Measurements from ENCODE around the gene SLC35F3.

Gene SLC35F3

GRCh38 chr1:234250747-234251146 lies 346.3 kb downstream of the SLC35F3 start:
- no peak for TF ChIP-seq FOXP2 (optimal IDR thresholded peaks at IDR 0.05; ENCODE audit: borderline replicate concordance, extremely low read depth, extremely low read length, insufficient read depth)
- no peak for TF ChIP-seq SIN3A (IDR thresholded peaks at IDR 0.05; ENCODE audit: borderline replicate concordance, insufficient read depth, low read length)
- no peak for TF ChIP-seq POLR2AphosphoS5 (IDR thresholded peaks at IDR 0.05; ENCODE audit: low read depth, low read length)

DNA sequence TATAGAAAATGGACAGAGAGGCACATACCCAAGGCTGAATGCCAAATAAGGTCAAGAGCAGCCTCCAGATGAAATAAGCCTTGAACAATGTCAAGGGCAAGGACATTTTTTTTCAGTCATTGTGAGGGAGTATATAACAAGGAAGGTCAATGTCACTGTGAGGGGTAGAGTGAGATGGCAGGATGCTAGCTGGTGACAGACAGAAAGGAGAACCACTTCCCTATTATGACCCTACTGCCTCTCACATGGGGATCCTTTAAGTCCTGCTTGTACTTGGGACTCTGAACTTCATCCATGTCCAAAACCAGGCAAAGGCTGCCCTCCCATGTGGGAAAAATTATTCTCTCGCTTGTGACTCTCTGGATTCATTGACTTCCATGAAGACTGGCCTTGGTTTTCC lies 349.3 kb downstream of the SLC35F3 start:
- TF ChIP-seq FOXP2 (optimal IDR thresholded peaks at IDR 0.05; ENCODE audit: borderline replicate concordance, extremely low read depth, extremely low read length, insufficient read depth), result no peak
- no peak for TF ChIP-seq POLR2AphosphoS5 (IDR thresholded peaks at IDR 0.05; ENCODE audit: low read depth, low read length)
- no peak for TF ChIP-seq REST (IDR thresholded peaks at IDR 0.05; ENCODE audit: insufficient read depth in 1 of 2, low read depth in 2 of 2, low read length in 2 of 2)
- TF ChIP-seq SIN3A (IDR thresholded peaks at IDR 0.05; ENCODE audit: borderline replicate concordance, insufficient read depth, low read length), result no peak
- TF ChIP-seq TAF1 (IDR thresholded peaks at IDR 0.05; ENCODE audit: borderline replicate concordance, insufficient read depth, low read length), result no peak

DNA sequence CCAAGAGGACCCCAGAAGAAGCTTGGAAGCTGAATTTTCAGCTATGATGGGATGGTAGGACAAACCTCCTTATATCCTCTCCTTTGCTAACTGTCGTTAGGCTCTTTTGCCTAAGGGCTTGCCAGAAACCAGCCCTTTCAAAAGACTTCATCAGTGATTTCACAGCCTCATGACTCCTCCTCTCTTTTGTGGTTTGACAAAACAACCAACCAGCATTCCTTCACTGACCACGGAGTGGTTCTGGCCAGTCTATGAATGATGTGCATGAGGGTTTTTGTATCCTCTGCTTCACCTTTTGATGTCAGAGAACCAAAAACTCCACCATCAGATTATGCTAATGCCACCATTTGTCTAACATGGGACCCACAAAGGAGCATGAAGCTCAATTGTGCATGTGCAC lies 351.9 kb downstream of the SLC35F3 start:
- no peak for TF ChIP-seq SIN3A (IDR thresholded peaks at IDR 0.05; ENCODE audit: borderline replicate concordance, insufficient read depth, low read length)
- no peak for TF ChIP-seq FOXP2 (optimal IDR thresholded peaks at IDR 0.05; ENCODE audit: borderline replicate concordance, extremely low read depth, extremely low read length, insufficient read depth)
- no peak for TF ChIP-seq POLR2AphosphoS5 (IDR thresholded peaks at IDR 0.05; ENCODE audit: low read depth, low read length)

DNA sequence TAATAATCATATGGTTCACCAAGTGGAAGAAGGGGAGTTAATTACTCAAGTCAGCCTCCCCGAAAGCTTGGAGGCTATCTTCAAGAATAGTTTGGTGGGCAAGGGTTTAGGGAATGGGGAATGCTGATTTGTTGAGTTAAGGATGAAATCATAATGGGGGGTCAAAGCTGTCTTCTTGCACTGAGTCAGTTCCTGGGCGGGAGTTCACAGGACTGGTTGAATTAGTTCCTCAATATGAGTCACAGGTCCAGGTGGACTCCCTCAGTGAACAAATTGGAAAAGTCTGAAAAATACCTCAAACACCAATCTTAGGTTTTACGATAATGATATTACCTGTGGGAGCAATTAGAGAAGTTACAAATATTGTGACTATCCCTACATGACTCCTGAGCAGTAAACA lies 353.6 kb downstream of the SLC35F3 start:
- TF ChIP-seq POLR2AphosphoS5 (IDR thresholded peaks at IDR 0.05; ENCODE audit: low read depth, low read length) (no peak), REST (IDR thresholded peaks at IDR 0.05; ENCODE audit: insufficient read depth in 1 of 2, low read depth in 2 of 2, low read length in 2 of 2) (no peak), FOXP2 (optimal IDR thresholded peaks at IDR 0.05; ENCODE audit: borderline replicate concordance, extremely low read depth, extremely low read length, insufficient read depth) (no peak), SIN3A (IDR thresholded peaks at IDR 0.05; ENCODE audit: borderline replicate concordance, insufficient read depth, low read length) (no peak), TAF1 (IDR thresholded peaks at IDR 0.05; ENCODE audit: borderline replicate concordance, insufficient read depth, low read length) (no peak)

- TF ChIP-seq FOXP2 (optimal IDR thresholded peaks at IDR 0.05; ENCODE audit: borderline replicate concordance, extremely low read depth, extremely low read length, insufficient read depth) (no peak), POLR2AphosphoS5 (IDR thresholded peaks at IDR 0.05; ENCODE audit: low read depth, low read length) (no peak), SIN3A (IDR thresholded peaks at IDR 0.05; ENCODE audit: borderline replicate concordance, insufficient read depth, low read length) (no peak), TAF1 (IDR thresholded peaks at IDR 0.05; ENCODE audit: borderline replicate concordance, insufficient read depth, low read length) (no peak), REST (IDR thresholded peaks at IDR 0.05; ENCODE audit: insufficient read depth in 1 of 2, low read depth in 2 of 2, low read length in 2 of 2) (no peak)
Measured at GRCh38 chr1:234260578-234260977, 356.1 kb downstream of the SLC35F3 start.

DNA sequence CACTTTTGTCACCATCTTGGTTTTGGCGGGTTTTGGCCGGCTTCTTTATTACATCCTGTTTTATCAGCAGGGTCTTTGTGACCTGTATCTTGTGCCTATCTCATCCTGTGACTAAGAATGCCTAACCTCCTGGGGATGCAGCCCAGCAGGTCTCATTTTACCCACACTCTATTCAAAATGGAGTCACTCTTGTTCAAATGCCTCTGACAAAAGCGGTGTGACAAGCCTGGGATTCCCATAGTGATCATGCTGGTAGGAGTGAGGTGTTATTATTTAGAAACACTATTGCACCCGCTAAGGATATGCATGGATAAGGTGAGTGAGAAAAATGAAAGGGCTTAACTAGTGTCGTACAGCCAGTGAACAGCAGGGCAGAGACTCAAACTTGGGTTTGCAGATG lies 357.1 kb downstream of the SLC35F3 start:
- no peak for TF ChIP-seq SIN3A (IDR thresholded peaks at IDR 0.05; ENCODE audit: borderline replicate concordance, insufficient read depth, low read length)
- no peak for TF ChIP-seq FOXP2 (optimal IDR thresholded peaks at IDR 0.05; ENCODE audit: borderline replicate concordance, extremely low read depth, extremely low read length, insufficient read depth)
- TF ChIP-seq POLR2AphosphoS5 (IDR thresholded peaks at IDR 0.05; ENCODE audit: low read depth, low read length), result no peak
- TF ChIP-seq TAF1 (IDR thresholded peaks at IDR 0.05; ENCODE audit: borderline replicate concordance, insufficient read depth, low read length), result no peak
- TF ChIP-seq REST (IDR thresholded peaks at IDR 0.05; ENCODE audit: insufficient read depth in 1 of 2, low read depth in 2 of 2, low read length in 2 of 2), result no peak

Measured in PFSK-1 (cell line).